A549 treated with dexamethasone at 1 μM for 4 hours (cell line): ENCODE results near the gene GPR55. TPM values are rescaled to one million over a fixed set of nuclear protein-coding genes. Genes with fewer than 3 reads are reported as not detected.

Experiments used
- total RNA-seq: library from RNA; stranded (reverse); fragments of 200-300 nt; extraction: Qiagen RNA extraction; gene quantifications from 5 replicates; pipeline ENCODE4 v1.2.3, GENCODE V29; 2022

Gene GPR55
- 0.02 TPM in 1 of 5 replicates, not detected in the others for total RNA-seq

GRCh38 chr2:230924470-230925341, at the start of gene GPR55:
Gene GPR55 (minus strand): TSS chr2:230925242. CDS start chr2:230910962, 14,280 bp downstream.

GRCh38 chr2:230864605-230865306, 60.3 kb downstream of the GPR55 start, which contains the start of gene ITM2C:
Gene ITM2C (plus strand): TSS chr2:230864942. CDS start chr2:230865026, 84 bp downstream.

Other genes with a start within 250 kb of the GPR55 start
- 50.0 to 70.9 TPM (median 64.7 TPM) in 5 replicates for gene CAB39, start 212.4 kb downstream of the GPR55 start, total RNA-seq
- 68.3 to 79.9 TPM (median 78.4 TPM) in 5 replicates for gene ITM2C, start 60.3 kb downstream of the GPR55 start, total RNA-seq
- gene SPATA3, start 70.9 kb upstream of the GPR55 start, total RNA-seq, result not detected in 5 replicates
- 5.9 to 8.1 TPM (median 6.6 TPM) in 5 replicates for gene C2orf72, start 112.3 kb upstream of the GPR55 start, total RNA-seq
- gene PSMD1, start 131.6 kb upstream of the GPR55 start, total RNA-seq, result 108 to 113 TPM (median 112 TPM) in 5 replicates
- gene HTR2B, start 199.8 kb upstream of the GPR55 start, total RNA-seq, result 0.04 TPM in 1 of 5 replicates, not detected in the others